ENCODE measurements around the gene ARHGEF28. TPM values are rescaled to one million over a fixed set of nuclear protein-coding genes. Genes with fewer than 3 reads are reported as not detected.

Gene ARHGEF28
- polyA plus RNA-seq, 1 experiment: 8.8 TPM

- Histone ChIP-seq H3K27ac (ENCODE audit: low read depth, low read length) (no peak overlapping the region), H3K4me3 (ENCODE audit: low read depth, low read length) (no peak overlapping the region), H3K9me3 (ENCODE audit: control insufficient read depth, insufficient read depth, low read length) (no peaks in the 10 kb centered on the region), H3K27me3 (ENCODE audit: control insufficient read depth, insufficient read depth, low read length) (no peaks in the 10 kb centered on the region)
- TF ChIP-seq CTCF (IDR thresholded peaks at IDR 0.05; ENCODE audit: low read depth, low read length): no peak
- ChIA-PET CTCF (no interaction called here), POLR2A (no interaction called here)
- no peak for DNase-seq (ENCODE audit: low read depth, low spot score)
Observed at GRCh38 chr5:73838901-73839300, 212.9 kb downstream of the ARHGEF28 start.

GRCh38 chr5:73841641-73842040 lies 215.6 kb downstream of the ARHGEF28 start:
- H3K27ac ChIP-seq (ENCODE audit: low read depth, low read length): no peak overlapping the region
- ChIA-PET CTCF (interaction anchor here (1.4 kb wide), 1 partner anchor 251 kb away, joined by 3 read pairs; no protein-coding TSS in a partner anchor), POLR2A (no interaction called here)
- no peak overlapping the region for H3K4me3 ChIP-seq (ENCODE audit: low read depth, low read length)
- H3K9me3 ChIP-seq (ENCODE audit: control insufficient read depth, insufficient read depth, low read length): no peaks in the 10 kb centered on the region
- no peak for DNase-seq (ENCODE audit: low read depth, low spot score)
- H3K27me3 ChIP-seq (ENCODE audit: control insufficient read depth, insufficient read depth, low read length): no peaks in the 10 kb centered on the region
- TF ChIP-seq CTCF (IDR thresholded peaks at IDR 0.05; ENCODE audit: low read depth, low read length): no peak

- ChIA-PET POLR2A (interaction anchor here (0.7 kb wide), 1 partner anchor 950 kb away, joined by 5 read pairs; no protein-coding TSS in a partner anchor), CTCF (no interaction called here)
- Histone ChIP-seq H3K27me3 (ENCODE audit: control insufficient read depth, insufficient read depth, low read length) (no peaks in the 10 kb centered on the region), H3K4me3 (ENCODE audit: low read depth, low read length) (no peak overlapping the region), H3K27ac (ENCODE audit: low read depth, low read length) (no peak overlapping the region), H3K9me3 (ENCODE audit: control insufficient read depth, insufficient read depth, low read length) (no peaks in the 10 kb centered on the region)
- DNase-seq (ENCODE audit: low read depth, low spot score): no peak
- TF ChIP-seq CTCF (IDR thresholded peaks at IDR 0.05; ENCODE audit: low read depth, low read length): no peak
Observed at GRCh38 chr5:73844165-73844564, 218.2 kb downstream of the ARHGEF28 start.

GRCh38 chr5:73851471-73852181 lies 225.6 kb downstream of the ARHGEF28 start:
- TF ChIP-seq CTCF (IDR thresholded peaks at IDR 0.05; ENCODE audit: low read depth, low read length): no peak
- no peak for DNase-seq (ENCODE audit: low read depth, low spot score)
- ChIA-PET CTCF (interaction anchor here (1.1 to 1.8 kb wide), 3 partner anchors 58 to 261 kb away, joined by 3 to 5 read pairs (median 5); no protein-coding TSS in a partner anchor), POLR2A (no interaction called here)
- Histone ChIP-seq H3K27ac (ENCODE audit: low read depth, low read length) (no peak overlapping the region), H3K9me3 (ENCODE audit: control insufficient read depth, insufficient read depth, low read length) (no peaks in the 10 kb centered on the region), H3K27me3 (ENCODE audit: control insufficient read depth, insufficient read depth, low read length) (no peaks in the 10 kb centered on the region), H3K4me3 (ENCODE audit: low read depth, low read length) (no peak overlapping the region)

GRCh38 chr5:73853091-73853490 lies 227.1 kb downstream of the ARHGEF28 start:
- ChIA-PET CTCF (interaction anchor here (1.1 kb wide), 1 partner anchor 60 kb away, joined by 3 read pairs; no protein-coding TSS in a partner anchor), POLR2A (interaction anchor here (1.0 kb wide), 1 partner anchor 36 kb away, joined by 3 read pairs; no protein-coding TSS in a partner anchor)
- Histone ChIP-seq H3K4me3 (ENCODE audit: low read depth, low read length) (no peak overlapping the region), H3K27ac (ENCODE audit: low read depth, low read length) (no peak overlapping the region), H3K27me3 (ENCODE audit: control insufficient read depth, insufficient read depth, low read length) (no peaks in the 10 kb centered on the region), H3K9me3 (ENCODE audit: control insufficient read depth, insufficient read depth, low read length) (no peaks in the 10 kb centered on the region)
- TF ChIP-seq CTCF (IDR thresholded peaks at IDR 0.05; ENCODE audit: low read depth, low read length): no peak
- DNase-seq (ENCODE audit: low read depth, low spot score): peak; percentile 11

All from AG04450 (cell line).